C4-2B (cell line): ENCODE results near the gene IRF8.
"Not testable (repeated sequence)": the region's sequence is repeated elsewhere in the genome, so short reads cannot be mapped to it uniquely, and the experiment has no call there.

ENCODE experiments used
- H3K27ac ChIP-seq: fragments of 450-650 bp; 2 replicates; pipeline ENCODE4 v1.5.1; 2017
- CTCF ChIP-seq: fragments of 450-650 bp; conservative IDR thresholded peaks from 2 replicates; pipeline ENCODE4 v1.5.1; 2017; ENCODE audit warnings: mild to moderate bottlenecking
- ZFX ChIP-seq: fragments of 450-650 bp; IDR thresholded peaks from 2 replicates; pipeline ENCODE4 v1.6.1; 2017

IRF8 gene

GRCh38 chr16:85869785-85870558 lies 29.0 kb upstream of the IRF8 start:
- TF ChIP-seq CTCF (no peak), ZFX (no peak)
- no peak overlapping the region for H3K27ac ChIP-seq

- no peak overlapping the region for H3K27ac ChIP-seq
- no peak for TF ChIP-seq ZFX
- no peak for TF ChIP-seq CTCF
Observed at GRCh38 chr16:85871756-85872155, 27.2 kb upstream of the IRF8 start.

GRCh38 chr16:85872734-85873133 lies 26.2 kb upstream of the IRF8 start:
- no peak for TF ChIP-seq ZFX
- TF ChIP-seq CTCF: no peak
- H3K27ac ChIP-seq: no peak overlapping the region

- H3K27ac ChIP-seq: no peak overlapping the region
- TF ChIP-seq CTCF: no peak
- TF ChIP-seq ZFX: no peak
Observed at GRCh38 chr16:85873153-85873552, 25.8 kb upstream of the IRF8 start.

- H3K27ac ChIP-seq: not testable (repeated sequence)
Observed at GRCh38 chr16:85874031-85874430, 24.9 kb upstream of the IRF8 start.

GRCh38 chr16:85878407-85878806 lies 20.6 kb upstream of the IRF8 start:
- no peak for TF ChIP-seq ZFX
- TF ChIP-seq CTCF: no peak
- no peak overlapping the region for H3K27ac ChIP-seq

GRCh38 chr16:85878875-85879274 lies 20.1 kb upstream of the IRF8 start:
- H3K27ac ChIP-seq: no peak overlapping the region
- no peak for TF ChIP-seq CTCF
- no peak for TF ChIP-seq ZFX

- H3K27ac ChIP-seq: no peak overlapping the region
- no peak for TF ChIP-seq ZFX
- no peak for TF ChIP-seq CTCF
Observed at GRCh38 chr16:85879549-85879948, 19.4 kb upstream of the IRF8 start.
